Placental epithelial cell (primary cell): ENCODE data around the gene KIFAP3. TPM values are rescaled to one million over a fixed set of nuclear protein-coding genes. Genes with fewer than 3 reads are reported as not detected.

ENCODE experiments used
- small RNA-seq: library from RNA; depleted of rRNA; stranded (forward); fragments of <200 nt; gene quantifications from one replicate; pipeline ENCODE3, GENCODE V24; 2012
- total RNA-seq: library from RNA; depleted of rRNA; stranded (reverse); fragments of >200 nt; gene quantifications from 2 replicates; pipeline ENCODE4 v1.2.3, GENCODE V29; 2012

Gene KIFAP3
- 44.9 and 60.9 TPM in 2 replicates for total RNA-seq

GRCh38 chr1:170074250-170075157 is at the start of gene KIFAP3:
KIFAP3 (minus strand) TSS chr1:170074695; CDS start chr1:170074467, 228 bp downstream.

GRCh38 chr1:169893645-169894423 is 180.7 kb downstream of the KIFAP3 start, which contains the start of gene SCYL3:
SCYL3 (minus strand) TSS chr1:169893896; CDS start chr1:169888840, 5,056 bp downstream.

Small RNA genes lying within 50 kb of the gene (small RNA-seq; reads per million reads assigned to genes)
- not detected for gene MRPS10P1

Other genes with a start within 250 kb of the KIFAP3 start
- 13.7 and 16.3 TPM in 2 replicates for gene SCYL3, start 180.8 kb downstream of the KIFAP3 start, total RNA-seq
- gene NTMT2, start 71.3 kb upstream of the KIFAP3 start, total RNA-seq, result not detected in 2 replicates